AG09309 (cell line): ENCODE data around the gene ADNP2.

Experiments
- DNase-seq: peaks from one replicate; pipeline ENCODE4 v3.0.0-alpha.2; 2010; ENCODE audit warnings: low read depth
- H3K4me3 ChIP-seq: 2 replicates; pipeline ENCODE4 v1.5.1; 2011; ENCODE audit warnings: mild to moderate bottlenecking, low read depth, low read length, moderate library complexity; ENCODE audit not compliant: control insufficient read depth
- TF ChIP-seq, protein P1 (sequence below): IDR thresholded peaks from 2 replicates; pipeline ENCODE4 v1.5.1; 2011; ENCODE audit warnings: mild to moderate bottlenecking, low read depth, low read length, inconsistent platforms; ENCODE audit not compliant: insufficient read depth, control insufficient read depth; ENCODE audit errors: missing control alignments

Gene ADNP2

DNA sequence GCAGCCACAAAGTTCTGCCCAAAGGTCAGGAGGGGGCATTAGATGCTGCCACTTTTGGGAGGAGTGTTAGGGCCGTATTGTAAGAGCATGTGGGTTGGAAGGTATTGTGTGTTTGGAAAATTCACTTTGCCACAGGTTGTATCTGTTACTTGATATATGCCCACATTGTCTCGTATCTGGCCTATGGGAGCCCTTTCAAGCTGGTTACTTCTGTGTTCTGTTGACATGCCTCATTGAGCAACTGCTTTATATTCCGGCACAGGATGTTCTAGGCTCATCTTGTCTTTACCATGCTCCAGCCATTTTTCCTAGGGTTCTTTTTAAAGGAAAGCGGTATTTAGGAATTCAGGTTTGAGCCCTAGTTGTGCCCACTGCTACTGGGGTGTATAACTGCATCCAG, 6.0 kb downstream of the ADNP2 start:
- DNase-seq: no peak
- no peak overlapping the region for H3K4me3 ChIP-seq
- TF ChIP-seq, protein P1, sequence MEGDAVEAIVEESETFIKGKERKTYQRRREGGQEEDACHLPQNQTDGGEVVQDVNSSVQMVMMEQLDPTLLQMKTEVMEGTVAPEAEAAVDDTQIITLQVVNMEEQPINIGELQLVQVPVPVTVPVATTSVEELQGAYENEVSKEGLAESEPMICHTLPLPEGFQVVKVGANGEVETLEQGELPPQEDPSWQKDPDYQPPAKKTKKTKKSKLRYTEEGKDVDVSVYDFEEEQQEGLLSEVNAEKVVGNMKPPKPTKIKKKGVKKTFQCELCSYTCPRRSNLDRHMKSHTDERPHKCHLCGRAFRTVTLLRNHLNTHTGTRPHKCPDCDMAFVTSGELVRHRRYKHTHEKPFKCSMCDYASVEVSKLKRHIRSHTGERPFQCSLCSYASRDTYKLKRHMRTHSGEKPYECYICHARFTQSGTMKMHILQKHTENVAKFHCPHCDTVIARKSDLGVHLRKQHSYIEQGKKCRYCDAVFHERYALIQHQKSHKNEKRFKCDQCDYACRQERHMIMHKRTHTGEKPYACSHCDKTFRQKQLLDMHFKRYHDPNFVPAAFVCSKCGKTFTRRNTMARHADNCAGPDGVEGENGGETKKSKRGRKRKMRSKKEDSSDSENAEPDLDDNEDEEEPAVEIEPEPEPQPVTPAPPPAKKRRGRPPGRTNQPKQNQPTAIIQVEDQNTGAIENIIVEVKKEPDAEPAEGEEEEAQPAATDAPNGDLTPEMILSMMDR: no peak

GRCh38 chr18:80119111-80119510, 10.0 kb downstream of the ADNP2 start:
- DNase-seq: no peak
- TF ChIP-seq, protein P1: no peak
- H3K4me3 ChIP-seq: no peak overlapping the region

- TF ChIP-seq, protein P1: no peak
- H3K4me3 ChIP-seq: no peak overlapping the region
- no peak for DNase-seq
These were observed 11.9 kb downstream of the ADNP2 start for GRCh38 chr18:80120932-80121331.

DNA sequence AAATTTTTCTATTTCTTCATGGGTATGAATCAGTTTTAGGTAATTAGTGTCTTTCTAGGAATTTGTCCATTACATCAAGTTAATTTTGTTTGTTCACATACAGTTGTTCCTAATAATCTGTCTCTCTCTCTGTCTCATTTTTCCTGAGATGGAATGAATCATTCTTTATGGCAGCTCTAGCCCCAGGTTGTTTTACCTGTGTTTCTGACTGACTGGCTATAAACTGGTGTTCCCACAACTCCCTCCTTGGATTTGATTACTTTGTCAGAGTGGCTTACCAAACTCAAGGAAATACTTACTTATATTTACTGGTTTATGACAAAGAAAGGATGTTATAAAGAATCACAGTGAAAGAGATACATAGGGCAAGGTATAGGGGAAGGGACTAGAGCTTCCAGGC, 15.1 kb downstream of the ADNP2 start:
- H3K4me3 ChIP-seq: no peak overlapping the region
- TF ChIP-seq, protein P1: no peak
- DNase-seq: no peak

DNA sequence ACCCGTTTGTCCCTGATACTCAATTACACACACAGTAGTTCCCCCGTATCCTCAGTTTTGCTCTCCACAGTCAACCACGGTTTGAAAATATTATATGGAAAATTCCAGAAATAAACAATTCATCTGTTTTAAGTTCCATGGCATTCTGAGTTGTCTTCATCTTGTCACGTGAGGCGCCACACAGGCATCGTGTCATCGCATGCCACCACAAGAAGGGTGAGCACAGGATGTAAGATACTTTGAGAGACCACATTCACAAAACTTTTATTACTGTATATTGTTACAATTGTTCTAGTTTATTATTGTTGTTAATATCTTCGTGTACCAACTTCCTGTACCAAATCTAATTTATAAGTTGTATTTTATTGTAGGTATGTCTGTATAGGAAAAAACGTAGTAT, 17.7 kb downstream of the ADNP2 start:
- no peak overlapping the region for H3K4me3 ChIP-seq
- DNase-seq: no peak
- TF ChIP-seq, protein P1: no peak

- TF ChIP-seq, protein P1: no peak
- H3K4me3 ChIP-seq: no peak overlapping the region
- no peak for DNase-seq
These were observed 18.6 kb downstream of the ADNP2 start for GRCh38 chr18:80127635-80128034.
